Endodermal cell (in vitro differentiated cells): ENCODE measurements around the gene PPP4C. TPM values are rescaled to one million over a fixed set of nuclear protein-coding genes. Genes with fewer than 3 reads are reported as not detected.
"Not testable (repeated sequence)": the region's sequence is repeated elsewhere in the genome, so short reads cannot be mapped to it uniquely, and the experiment has no call there.

Experiments used
- DNase-seq: peaks from one replicate; pipeline ENCODE4 v3.0.0-alpha.2; 2017
- H3K27ac ChIP-seq: 2 replicates; pipeline ENCODE4 v1.5.1; 2013; ENCODE audit warnings: mild to moderate bottlenecking, low read depth, low read length, moderate library complexity
- H3K27me3 ChIP-seq: 2 replicates; pipeline ENCODE4 v1.6.1; 2013; ENCODE audit warnings: mild to moderate bottlenecking, low read length, moderate library complexity; ENCODE audit not compliant: insufficient read depth, control insufficient read depth, poor library complexity, severe bottlenecking
- H3K36me3 ChIP-seq: 2 replicates; pipeline ENCODE4 v1.7.0; 2013; ENCODE audit warnings: mild to moderate bottlenecking, low read length, moderate library complexity; ENCODE audit not compliant: control insufficient read depth, insufficient read depth
- H3K4me1 ChIP-seq: one replicate; pipeline ENCODE4 v1.7.0; 2013; ENCODE audit warnings: low read length; ENCODE audit not compliant: control insufficient read depth, insufficient read depth
- H3K4me3 ChIP-seq: 2 replicates; pipeline ENCODE4 v1.5.1; 2013; ENCODE audit warnings: mild to moderate bottlenecking, low read length, moderate library complexity
- H3K9ac ChIP-seq: 2 replicates; pipeline ENCODE4 v1.6.1; 2013; ENCODE audit warnings: mild to moderate bottlenecking, low read length, moderate library complexity; ENCODE audit not compliant: poor library complexity, severe bottlenecking; ENCODE audit errors: extremely low read depth
- H3K9me3 ChIP-seq: 2 replicates; pipeline ENCODE4 v1.6.1; 2013; ENCODE audit warnings: mild to moderate bottlenecking, low read length, moderate library complexity; ENCODE audit not compliant: control insufficient read depth
- H3K27ac Mint-ChIP-seq: 2 replicates; pipeline ENCODE4 v1.8.0; 2020; ENCODE audit warnings: mixed read lengths
- H3K27me3 Mint-ChIP-seq: 2 replicates; pipeline ENCODE4 v1.8.0; 2021; ENCODE audit warnings: mild to moderate bottlenecking, mixed read lengths; ENCODE audit not compliant: insufficient read depth
- H3K36me3 Mint-ChIP-seq: 2 replicates; pipeline ENCODE4 v1.8.0; 2020; ENCODE audit warnings: low read depth, mixed read lengths
- H3K4me1 Mint-ChIP-seq: 2 replicates; pipeline ENCODE4 v1.8.0; 2020; ENCODE audit warnings: mixed read lengths
- H3K4me3 Mint-ChIP-seq: 2 replicates; pipeline ENCODE4 v1.8.0; 2020; ENCODE audit warnings: mild to moderate bottlenecking, moderate library complexity, mixed read lengths
- H3K9me3 Mint-ChIP-seq: 2 replicates; pipeline ENCODE4 v1.8.0; 2020; ENCODE audit warnings: mild to moderate bottlenecking, mixed read lengths
- WGBS, 2 experiments: methylation state at CpG; one replicate each; pipeline versions ENCODE4 v1.1.5 to v1.1.7; 2013; ENCODE audit warnings: missing lambda C conversion rate in 2 of 2, mixed read lengths in 1 of 2; ENCODE audit not compliant: insufficient coverage in 1 of 2, insufficient read length in 1 of 2; 5-methylcytosine and 5-hydroxymethylcytosine counted together
- total RNA-seq, 2 donors: library from RNA; stranded (reverse); fragmentation: NEBNext Ultra II Directional in 1 of 2; extraction: Animal tissue kit (Norgen Biotek cat#: 25700) in 1 of 2; gene quantifications; 2 replicates in 1 of 2; 3 replicates in 1 of 2; pipeline ENCODE4 v1.2.1, GENCODE V29; 2021
- TF ChIP-seq, protein P1 (sequence below): fragments of 200-600 bp; sonication (generic); conservative IDR thresholded peaks from 2 replicates; pipeline ENCODE4 v1.5.0; 2021; ENCODE audit warnings: antibody characterized with exemption, mild to moderate bottlenecking

Gene PPP4C
- total RNA-seq, 2 donors from 2014 or later = 150 to 151 TPM

DNA sequence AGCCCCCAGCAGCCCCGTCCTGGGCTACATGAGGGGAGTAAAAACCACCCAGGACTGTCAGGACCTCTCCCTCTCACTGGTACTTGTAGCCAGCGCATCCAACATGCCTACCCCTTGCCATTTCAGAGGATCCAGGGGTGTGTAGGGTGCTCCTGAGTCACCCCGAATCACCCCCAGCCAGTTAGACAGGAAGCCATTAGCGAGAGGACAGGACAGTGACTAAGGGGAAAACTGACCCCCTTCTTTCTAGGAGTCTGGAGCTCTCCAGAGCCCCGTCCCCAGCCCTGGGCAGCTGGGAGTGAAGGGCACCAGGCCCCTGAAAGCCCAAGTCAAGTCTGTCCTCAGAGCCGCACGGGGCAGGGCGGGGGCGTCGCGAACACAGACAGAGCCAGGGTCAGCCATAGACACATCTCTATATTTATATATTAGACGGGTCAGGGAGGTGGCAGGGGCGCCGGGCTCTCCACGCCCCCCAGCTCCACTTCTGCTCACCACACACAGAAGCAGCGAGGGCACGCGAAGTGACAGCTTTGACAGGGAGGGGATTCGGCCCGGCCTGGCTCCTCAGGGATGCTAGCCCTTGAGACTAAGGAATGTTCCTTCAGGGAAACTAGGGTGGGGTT lies 38.0 kb downstream of the PPP4C start:
- Mint-ChIP-seq H3K36me3 (peaks cover 30% of the 10 kb centered on the region), H3K27me3 (no peaks in the 10 kb centered on the region), H3K4me3 (no peak overlapping the region), H3K4me1 (no peaks in the 10 kb centered on the region), H3K27ac (no peak overlapping the region), H3K9me3 (no peaks in the 10 kb centered on the region)
- H3K4me1 ChIP-seq = no peaks in the 10 kb centered on the region
- DNase-seq = no peak
- H3K4me3 ChIP-seq = no peak overlapping the region
- H3K27me3 ChIP-seq = no peaks in the 10 kb centered on the region
- no peak overlapping the region for H3K27ac ChIP-seq
- 95% methylated on average over 4 to 20 of the region's 20 CpGs for WGBS, 2 experiments
- H3K9me3 ChIP-seq = no peaks in the 10 kb centered on the region
- H3K9ac ChIP-seq = no peak overlapping the region
- TF ChIP-seq, protein P1, sequence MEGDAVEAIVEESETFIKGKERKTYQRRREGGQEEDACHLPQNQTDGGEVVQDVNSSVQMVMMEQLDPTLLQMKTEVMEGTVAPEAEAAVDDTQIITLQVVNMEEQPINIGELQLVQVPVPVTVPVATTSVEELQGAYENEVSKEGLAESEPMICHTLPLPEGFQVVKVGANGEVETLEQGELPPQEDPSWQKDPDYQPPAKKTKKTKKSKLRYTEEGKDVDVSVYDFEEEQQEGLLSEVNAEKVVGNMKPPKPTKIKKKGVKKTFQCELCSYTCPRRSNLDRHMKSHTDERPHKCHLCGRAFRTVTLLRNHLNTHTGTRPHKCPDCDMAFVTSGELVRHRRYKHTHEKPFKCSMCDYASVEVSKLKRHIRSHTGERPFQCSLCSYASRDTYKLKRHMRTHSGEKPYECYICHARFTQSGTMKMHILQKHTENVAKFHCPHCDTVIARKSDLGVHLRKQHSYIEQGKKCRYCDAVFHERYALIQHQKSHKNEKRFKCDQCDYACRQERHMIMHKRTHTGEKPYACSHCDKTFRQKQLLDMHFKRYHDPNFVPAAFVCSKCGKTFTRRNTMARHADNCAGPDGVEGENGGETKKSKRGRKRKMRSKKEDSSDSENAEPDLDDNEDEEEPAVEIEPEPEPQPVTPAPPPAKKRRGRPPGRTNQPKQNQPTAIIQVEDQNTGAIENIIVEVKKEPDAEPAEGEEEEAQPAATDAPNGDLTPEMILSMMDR = no peak
- H3K36me3 ChIP-seq = no peaks in the 10 kb centered on the region

DNA sequence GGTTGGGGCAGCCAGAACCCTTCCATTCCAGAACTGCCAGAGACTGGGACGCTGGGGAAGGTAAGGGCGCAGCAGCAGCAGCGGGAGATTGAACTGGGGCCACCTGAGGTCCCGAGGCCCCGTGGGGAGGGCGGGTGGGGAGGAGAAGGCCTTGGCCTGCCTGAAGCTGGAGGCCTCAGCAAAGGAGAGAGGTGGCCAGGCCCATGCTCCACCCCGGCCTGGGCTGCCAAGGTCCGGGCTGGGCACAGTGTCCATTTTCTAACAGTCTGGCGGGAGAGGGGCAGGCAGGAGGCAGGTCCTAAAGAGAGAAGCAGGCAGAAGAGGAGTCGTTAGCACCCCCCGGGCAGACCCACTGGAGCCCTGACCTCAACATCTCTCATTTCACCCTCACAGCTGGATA lies 38.6 kb downstream of the PPP4C start:
- no peaks in the 10 kb centered on the region for H3K27me3 ChIP-seq
- no peak overlapping the region for H3K27ac ChIP-seq
- 84 to 95% methylated on average over 4 to 9 of the region's 11 CpGs for WGBS, 2 experiments
- no peaks in the 10 kb centered on the region for H3K4me1 ChIP-seq
- no peaks in the 10 kb centered on the region for H3K9me3 Mint-ChIP-seq
- no peak overlapping the region for H3K4me3 ChIP-seq
- no peak for DNase-seq
- TF ChIP-seq, protein P1 = no peak
- H3K36me3 ChIP-seq = peaks cover 2% of the 10 kb centered on the region
- no peak overlapping the region for H3K4me3 Mint-ChIP-seq
- H3K4me1 Mint-ChIP-seq = no peaks in the 10 kb centered on the region
- no peaks in the 10 kb centered on the region for H3K27me3 Mint-ChIP-seq
- no peak overlapping the region for H3K27ac Mint-ChIP-seq
- no peak overlapping the region for H3K9ac ChIP-seq
- peaks cover 34% of the 10 kb centered on the region for H3K36me3 Mint-ChIP-seq
- no peaks in the 10 kb centered on the region for H3K9me3 ChIP-seq

DNA sequence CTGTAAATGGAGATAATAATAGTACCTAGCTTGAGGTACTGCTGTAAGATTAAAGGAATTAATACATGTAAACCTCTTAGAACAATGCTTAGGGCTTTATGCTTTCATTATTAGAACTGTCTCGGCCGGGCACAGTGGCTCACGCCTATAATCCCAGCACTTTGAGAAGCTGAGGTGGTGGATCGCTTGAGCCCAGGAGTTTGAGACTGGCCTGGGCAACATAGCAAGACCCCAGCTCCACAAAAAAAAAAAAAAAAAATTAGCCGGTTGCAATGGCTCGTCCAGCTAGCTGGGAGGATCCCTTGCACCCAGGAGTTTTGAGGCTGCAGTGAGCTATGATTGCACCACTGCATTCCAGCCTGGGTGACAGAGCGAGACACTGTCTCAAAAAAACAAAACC lies 39.0 kb downstream of the PPP4C start:
- H3K27ac Mint-ChIP-seq, H3K4me3 Mint-ChIP-seq, H3K9me3 ChIP-seq: not testable (repeated sequence)

DNA sequence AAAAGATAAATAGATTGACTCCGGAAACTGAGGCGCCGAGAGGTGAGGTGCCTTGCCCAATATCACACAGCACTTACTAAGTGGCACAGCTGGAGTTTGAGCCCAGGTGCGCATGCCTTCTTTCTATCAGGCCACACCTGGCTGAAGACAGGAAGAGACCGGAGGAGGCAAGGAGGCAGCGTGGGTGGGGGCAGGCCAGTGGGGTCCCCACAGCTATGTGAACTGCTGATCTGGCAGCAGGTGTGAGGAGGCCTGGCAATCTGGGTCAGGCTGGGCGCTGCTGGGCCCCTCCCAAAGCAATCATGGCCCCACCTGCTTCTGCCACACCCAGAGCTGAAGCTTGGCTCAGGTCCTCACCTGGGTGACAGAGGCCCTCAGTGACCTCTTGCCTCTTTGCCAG lies 39.4 kb downstream of the PPP4C start:
- H3K27me3 ChIP-seq = no peaks in the 10 kb centered on the region
- TF ChIP-seq, protein P1 = no peak
- Mint-ChIP-seq H3K4me1 (no peaks in the 10 kb centered on the region), H3K9me3 (no peaks in the 10 kb centered on the region), H3K27ac (no peak overlapping the region), H3K4me3 (no peak overlapping the region), H3K36me3 (peaks cover 38% of the 10 kb centered on the region), H3K27me3 (no peaks in the 10 kb centered on the region)
- WGBS, 2 experiments = 97 to 100% methylated on average over 5 to 7 of the region's 7 CpGs
- H3K9me3 ChIP-seq = no peaks in the 10 kb centered on the region
- no peak overlapping the region for H3K9ac ChIP-seq
- no peak overlapping the region for H3K27ac ChIP-seq
- no peaks in the 10 kb centered on the region for H3K4me1 ChIP-seq
- H3K4me3 ChIP-seq = no peak overlapping the region
- peaks cover 5% of the 10 kb centered on the region for H3K36me3 ChIP-seq
- no peak for DNase-seq

More for the DNA sequence above, 39.0 kb downstream of the PPP4C start:
- not testable (repeated sequence) for H3K4me1 ChIP-seq, H3K27ac ChIP-seq, H3K9ac ChIP-seq, H3K4me3 ChIP-seq, H3K9me3 Mint-ChIP-seq, H3K36me3 ChIP-seq, DNase-seq, H3K4me1 Mint-ChIP-seq, H3K27me3 Mint-ChIP-seq, H3K27me3 ChIP-seq
- 91 to 100% methylated on average over 1 to 7 of the region's 7 CpGs for WGBS, 2 experiments
- peaks cover 38% of the 10 kb centered on the region for H3K36me3 Mint-ChIP-seq
